DMS79 (cell line): ENCODE measurements around the gene CRELD2.
A peak's percentile ranks its signal among the peaks of the same experiment; 100 is the strongest.

Experiments
- DNase-seq: peaks from one replicate; lab custom pipeline; 2025; lab: John Stamatoyannopoulos, UW

Gene CRELD2

DNA sequence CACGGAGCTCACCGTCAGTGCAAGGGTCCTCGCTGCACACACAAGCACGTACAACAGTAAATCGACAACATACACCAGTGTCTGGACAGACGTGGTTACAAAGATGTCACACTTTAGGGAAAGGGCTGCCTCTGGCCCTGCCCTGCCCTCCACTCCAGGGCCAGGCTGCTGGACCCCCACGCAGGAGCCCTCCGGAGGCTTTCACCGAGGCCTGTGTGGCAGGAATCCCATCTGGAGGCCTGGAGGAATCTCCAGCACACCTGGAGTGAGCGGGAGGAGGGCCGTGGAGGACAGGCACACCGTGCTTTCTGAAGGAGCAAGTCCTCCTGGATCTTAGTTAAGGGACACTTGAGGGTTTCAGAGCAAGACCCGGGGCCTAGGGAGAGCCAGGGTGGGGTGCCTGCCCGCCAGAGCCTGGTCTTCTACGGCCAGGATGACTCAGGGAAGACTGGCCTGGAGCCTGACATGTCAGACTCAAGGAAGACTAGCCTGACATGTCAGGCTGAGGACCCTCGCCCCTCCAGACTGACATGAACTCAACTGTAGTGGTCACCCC is 40.0 kb downstream of the CRELD2 start:
- DNase-seq: no peak

DNA sequence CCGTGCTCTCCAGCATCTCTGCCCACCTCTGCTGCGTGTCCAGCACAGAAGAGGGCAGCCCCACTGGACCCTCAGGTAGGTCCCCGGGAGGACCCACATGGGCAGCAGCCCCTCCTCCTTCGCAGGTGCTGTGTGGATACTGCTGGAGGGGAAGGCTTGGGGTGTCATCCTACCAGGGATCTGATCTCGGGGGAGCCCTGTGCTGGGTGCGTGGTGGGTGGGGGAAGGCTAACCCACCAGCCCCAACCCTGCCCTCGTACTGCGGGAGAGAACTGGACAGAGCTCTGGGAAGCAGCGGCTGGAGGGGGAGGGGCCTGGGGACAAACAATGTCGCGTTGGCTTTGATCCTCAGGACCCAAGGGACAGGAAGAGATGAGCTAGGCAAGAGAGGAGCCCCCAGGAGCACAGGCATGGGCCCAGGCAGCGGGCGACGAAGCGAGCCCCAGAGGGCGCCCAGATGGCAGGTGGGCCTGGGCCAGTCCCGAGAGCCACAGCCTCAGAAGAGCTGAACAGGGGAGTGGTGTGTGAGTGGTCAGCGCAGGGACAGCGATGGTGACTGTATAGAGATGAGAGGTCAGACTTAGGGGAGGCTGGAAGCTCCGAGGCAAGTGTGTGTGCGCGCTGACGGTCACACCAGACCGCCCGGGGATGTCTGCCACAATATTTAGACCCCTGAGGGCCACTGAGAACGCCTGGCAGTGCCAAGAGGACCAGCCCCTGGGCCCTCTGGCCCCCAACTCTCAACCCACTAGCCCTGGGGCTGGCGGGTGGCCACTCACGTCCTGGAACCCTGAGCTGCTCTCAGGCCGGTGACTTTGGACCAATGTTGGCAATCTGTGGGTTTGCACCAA is 40.7 kb downstream of the CRELD2 start:
- no peak for DNase-seq

DNA sequence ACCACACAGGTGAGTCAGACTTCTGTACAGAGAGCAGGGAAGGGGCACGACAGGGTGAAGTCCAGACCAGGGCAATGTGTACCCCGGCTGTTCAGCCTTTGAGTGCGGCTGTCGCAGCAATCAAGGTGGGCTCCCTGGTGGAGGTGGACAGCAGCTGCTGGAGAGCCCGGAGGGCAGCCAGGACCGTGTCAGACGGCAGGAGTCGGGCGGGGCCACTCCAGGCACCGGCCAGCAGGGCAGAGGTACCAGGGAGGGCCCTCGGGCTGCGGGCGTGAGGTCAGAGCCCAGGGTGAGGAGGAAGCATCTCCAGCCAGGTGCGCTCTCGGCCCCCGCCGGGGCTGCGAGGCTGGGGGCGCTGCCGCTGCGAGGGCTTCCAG is 41.3 kb downstream of the CRELD2 start:
- no peak for DNase-seq

DNA sequence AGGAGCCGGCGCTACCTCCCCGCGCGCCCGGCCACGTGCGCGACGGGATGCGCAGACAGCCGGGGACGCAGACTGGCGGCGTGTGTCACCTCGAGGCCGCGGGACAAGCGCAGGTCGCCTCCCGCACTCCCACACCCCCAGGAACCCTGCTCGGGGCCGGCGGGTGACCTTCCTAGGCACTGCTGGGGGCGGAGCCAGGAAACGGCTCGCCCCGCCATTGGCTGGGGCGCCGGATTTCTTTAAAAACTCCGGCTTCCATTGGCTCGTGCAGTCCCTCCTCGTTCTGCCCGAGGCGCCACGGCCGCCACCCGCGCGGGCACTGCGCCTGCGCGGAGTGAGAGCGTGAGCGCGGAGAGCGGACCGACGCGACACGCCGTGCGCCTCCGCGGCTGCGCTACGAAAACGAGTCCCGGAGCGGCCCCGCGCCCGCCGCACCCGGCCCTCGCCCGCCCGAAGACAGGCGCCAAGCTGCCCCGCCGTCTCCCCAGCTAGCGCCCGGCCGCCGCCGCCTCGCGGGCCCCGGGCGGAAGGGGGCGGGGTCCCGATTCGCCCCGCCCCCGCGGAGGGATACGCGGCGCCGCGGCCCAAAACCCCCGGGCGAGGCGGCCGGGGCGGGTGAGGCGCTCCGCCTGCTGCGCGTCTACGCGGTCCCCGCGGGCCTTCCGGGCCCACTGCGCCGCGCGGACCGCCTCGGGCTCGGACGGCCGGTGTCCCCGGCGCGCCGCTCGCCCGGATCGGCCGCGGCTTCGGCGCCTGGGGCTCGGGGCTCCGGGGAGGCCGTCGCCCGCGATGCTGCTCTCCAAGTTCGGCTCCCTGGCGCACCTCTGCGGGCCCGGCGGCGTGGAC is 41.9 kb downstream of the CRELD2 start, which contains the start of gene PIM3:
Gene PIM3 (plus strand): TSS at position 614 of the 846 bp plus-strand sequence. CDS start 176 bp downstream, at position 790.
- DNase-seq: peak; percentile 62

DNA sequence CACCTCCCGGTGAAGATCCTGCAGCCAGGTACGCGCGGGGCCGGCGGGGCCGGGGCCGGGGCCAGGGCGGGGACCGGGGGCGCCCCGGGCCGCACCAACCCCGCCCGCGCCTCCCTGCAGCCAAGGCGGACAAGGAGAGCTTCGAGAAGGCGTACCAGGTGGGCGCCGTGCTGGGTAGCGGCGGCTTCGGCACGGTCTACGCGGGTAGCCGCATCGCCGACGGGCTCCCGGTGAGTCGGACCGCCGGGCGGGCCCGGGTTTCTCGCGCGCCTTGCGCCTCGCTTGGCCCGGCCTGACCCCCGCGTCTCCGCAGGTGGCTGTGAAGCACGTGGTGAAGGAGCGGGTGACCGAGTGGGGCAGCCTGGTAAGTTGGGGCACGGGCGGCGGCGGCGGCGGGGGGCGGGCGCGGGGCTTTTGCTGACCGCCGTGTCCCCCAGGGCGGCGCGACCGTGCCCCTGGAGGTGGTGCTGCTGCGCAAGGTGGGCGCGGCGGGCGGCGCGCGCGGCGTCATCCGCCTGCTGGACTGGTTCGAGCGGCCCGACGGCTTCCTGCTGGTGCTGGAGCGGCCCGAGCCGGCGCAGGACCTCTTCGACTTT is 42.7 kb downstream of the CRELD2 start:
- DNase-seq: no peak

DNA sequence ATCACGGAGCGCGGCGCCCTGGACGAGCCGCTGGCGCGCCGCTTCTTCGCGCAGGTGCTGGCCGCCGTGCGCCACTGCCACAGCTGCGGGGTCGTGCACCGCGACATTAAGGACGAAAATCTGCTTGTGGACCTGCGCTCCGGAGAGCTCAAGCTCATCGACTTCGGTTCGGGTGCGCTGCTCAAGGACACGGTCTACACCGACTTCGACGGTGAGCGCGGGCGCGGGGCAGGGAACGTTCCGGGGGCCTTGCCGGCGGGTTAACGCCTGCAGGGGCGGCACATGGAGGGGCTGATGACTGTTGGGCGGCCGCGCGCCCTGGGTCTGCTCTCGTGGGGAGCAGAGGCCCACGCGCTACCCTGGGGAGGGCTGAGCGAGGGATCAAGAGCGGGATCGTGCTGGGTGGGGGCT is 43.2 kb downstream of the CRELD2 start:
- DNase-seq: no peak

DNA sequence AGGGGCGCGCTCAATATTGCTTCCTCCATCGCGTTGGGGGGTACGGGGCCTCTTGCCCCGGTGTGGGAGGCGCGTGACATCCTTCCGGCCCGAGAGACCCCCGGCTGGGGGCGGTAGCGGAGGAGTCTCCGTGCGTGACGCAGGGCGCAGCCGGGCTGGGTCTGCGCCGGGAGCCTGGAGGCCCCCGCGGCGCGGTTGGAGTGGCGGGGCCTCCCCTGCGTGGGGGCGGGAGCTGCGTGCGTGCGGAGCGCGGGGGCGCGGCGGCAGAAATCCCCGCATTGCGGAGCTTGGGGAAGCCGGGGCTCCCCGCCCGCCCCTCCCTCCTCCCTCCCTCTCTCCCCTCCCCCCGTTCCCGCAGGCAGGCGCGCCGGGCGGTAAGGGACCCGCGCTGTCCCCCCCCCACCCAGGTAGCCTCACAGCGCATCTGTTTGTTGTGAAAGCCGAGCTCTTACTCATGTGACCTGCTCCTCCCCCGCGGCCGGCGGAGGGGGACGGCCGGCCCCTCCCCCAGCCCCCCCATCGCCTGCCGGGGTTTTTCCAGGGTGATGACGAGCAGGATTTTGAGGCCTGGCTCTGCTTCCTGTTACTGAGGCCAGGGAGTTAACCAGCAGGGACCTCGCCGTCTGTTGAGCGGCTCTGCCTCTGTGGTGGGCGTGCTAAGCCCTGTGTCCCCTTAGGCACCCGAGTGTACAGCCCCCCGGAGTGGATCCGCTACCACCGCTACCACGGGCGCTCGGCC is 43.7 kb downstream of the CRELD2 start:
- no peak for DNase-seq

DNA sequence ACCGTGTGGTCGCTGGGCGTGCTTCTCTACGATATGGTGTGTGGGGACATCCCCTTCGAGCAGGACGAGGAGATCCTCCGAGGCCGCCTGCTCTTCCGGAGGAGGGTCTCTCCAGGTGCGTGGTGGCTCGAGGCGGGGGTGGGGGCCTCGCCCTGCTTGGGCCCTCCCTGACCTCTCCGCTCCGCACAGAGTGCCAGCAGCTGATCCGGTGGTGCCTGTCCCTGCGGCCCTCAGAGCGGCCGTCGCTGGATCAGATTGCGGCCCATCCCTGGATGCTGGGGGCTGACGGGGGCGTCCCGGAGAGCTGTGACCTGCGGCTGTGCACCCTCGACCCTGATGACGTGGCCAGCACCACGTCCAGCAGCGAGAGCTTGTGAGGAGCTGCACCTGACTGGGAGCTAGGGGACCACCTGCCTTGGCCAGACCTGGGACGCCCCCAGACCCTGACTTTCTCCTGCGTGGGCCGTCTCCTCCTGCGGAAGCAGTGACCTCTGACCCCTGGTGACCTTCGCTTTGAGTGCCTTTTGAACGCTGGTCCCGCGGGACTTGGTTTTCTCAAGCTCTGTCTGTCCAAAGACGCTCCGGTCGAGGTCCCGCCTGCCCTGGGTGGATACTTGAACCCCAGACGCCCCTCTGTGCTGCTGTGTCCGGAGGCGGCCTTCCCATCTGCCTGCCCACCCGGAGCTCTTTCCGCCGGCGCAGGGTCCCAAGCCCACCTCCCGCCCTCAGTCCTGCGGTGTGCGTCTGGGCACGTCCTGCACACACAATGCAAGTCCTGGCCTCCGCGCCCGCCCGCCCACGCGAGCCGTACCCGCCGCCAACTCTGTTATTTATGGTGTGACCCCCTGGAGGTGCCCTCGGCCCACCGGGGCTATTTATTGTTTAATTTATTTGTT is 44.6 kb downstream of the CRELD2 start:
- no peak for DNase-seq

DNA sequence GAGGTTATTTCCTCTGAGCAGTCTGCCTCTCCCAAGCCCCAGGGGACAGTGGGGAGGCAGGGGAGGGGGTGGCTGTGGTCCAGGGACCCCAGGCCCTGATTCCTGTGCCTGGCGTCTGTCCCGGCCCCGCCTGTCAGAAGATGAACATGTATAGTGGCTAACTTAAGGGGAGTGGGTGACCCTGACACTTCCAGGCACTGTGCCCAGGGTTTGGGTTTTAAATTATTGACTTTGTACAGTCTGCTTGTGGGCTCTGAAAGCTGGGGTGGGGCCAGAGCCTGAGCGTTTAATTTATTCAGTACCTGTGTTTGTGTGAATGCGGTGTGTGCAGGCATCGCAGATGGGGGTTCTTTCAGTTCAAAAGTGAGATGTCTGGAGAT is 45.2 kb downstream of the CRELD2 start:
- DNase-seq: no peak

DNA sequence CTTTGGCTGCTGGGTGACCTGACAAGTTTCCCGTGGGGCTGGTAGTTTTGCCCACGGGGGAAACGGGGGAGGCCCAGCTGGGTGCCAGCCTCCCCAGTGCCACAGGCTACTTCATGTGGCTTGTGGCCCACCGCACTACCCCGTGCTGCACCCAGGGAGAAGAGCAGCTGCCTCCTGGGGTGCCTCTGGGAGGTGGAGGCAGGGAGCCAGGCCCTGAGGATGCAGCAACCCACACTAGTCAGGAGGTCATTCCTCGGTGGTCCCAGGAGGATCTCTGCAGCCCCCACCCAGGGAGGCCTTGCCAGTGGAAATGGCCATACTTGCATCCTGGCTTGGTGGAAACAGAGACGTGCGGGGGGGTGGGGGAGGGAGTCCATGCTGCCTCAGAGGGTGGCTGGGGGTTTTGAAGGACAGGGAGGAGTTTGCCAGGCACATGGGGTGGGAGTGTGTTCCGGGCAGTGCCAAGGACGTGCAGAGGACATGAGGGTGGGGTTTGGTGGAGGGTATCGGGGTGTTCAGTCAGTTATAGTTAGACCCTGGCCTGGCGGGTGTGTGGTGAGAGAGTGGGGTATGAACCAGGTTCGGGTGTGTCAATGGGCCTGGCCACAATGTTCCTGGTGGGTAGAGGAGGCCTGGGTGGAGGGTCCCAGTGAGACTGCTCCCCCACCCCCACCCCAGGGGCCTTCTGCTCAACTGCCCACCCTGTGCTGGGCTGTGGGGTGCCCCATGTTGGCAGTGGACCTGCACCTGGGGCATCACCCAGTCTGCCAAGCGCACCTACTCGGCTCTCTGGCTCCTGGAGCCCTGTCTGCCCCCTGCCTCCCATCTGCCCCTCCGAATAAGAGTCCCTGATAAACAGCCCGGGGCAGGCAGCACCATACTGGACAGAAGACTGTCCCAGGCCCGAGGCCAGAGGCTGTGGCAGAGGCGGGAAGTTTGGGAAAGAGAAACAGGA is 46.0 kb downstream of the CRELD2 start:
- no peak for DNase-seq

DNA sequence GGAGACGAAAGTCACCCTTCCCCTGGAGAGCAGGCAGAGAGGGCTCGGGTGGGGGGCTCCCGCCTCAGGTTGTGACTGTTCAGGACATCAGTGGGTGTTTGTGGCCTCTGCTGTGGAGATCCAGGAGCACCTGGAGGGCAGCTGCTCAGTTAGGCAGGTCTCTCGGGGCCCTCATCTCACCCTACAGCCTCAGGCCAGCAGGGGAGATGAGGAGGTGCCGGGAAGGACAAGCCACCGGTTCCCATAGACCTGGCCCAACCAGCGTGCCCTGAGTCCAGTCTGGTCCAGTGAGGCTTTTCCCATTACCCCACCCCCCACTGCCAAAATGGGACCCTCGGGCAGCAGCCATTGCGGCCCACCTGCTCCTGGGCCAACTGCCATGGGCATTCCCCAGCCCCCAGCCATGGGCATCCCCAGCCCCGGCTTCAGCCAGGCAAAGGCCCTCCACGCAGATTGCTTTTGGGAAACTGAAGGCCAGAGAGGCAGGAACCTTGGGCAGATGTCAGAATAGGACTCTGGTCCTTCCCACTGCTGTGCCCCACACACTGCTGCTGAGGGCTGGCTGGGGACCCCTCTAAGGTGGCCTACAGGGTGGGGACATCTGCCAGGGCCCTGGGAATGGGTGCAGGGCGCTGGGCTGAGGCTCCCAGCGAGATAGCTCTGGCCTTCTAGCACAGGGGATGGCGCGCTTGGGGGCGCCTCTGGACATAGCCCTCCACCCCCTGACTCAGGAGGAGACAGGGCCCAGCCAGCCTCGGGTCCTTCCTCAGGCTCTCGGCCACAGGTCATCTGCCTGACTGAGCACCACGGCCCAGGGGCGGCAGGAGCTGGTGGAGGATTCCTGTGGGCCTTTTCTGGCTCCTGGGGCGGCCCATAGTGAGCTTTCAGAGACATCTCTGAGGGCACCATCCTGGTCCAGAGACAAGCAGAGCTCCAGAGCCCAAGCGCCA is 46.9 kb downstream of the CRELD2 start:
- no peak for DNase-seq

DNA sequence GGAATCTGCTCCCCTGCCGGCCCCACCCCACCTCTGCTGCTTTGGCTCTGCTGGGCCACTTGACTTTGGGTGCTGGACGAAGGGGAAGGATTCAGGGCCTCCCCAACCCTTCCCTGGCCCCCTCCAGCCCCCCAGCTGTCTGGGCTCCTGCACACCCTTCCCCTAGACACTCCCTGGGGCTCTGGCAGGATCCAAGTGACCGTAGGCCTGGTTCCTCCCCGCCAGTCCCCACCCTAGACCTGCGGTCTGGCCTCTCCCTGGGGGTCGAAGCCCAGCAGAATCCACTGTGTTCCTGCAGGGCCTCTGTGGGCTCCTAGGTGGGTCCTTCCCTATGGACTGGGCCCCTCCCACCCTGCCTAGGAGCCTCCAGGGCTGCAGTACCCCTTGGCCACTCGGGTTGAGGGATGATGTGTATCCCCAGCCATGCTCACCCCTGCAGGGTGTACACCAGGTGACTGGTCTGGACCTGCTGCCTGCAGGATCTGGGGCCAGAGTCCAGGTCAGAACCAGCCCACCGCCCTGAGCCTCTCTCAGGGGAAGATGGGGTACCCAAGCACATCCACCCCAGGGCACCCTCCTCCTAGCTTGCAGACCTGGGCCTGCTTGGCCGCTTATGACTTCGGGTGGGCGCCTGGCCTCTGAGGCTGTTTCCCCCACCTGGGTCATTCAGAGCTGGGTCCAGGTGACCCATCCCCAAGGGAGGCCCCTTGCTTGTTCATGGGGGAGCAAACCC is 47.8 kb downstream of the CRELD2 start:
- no peak for DNase-seq

DNA sequence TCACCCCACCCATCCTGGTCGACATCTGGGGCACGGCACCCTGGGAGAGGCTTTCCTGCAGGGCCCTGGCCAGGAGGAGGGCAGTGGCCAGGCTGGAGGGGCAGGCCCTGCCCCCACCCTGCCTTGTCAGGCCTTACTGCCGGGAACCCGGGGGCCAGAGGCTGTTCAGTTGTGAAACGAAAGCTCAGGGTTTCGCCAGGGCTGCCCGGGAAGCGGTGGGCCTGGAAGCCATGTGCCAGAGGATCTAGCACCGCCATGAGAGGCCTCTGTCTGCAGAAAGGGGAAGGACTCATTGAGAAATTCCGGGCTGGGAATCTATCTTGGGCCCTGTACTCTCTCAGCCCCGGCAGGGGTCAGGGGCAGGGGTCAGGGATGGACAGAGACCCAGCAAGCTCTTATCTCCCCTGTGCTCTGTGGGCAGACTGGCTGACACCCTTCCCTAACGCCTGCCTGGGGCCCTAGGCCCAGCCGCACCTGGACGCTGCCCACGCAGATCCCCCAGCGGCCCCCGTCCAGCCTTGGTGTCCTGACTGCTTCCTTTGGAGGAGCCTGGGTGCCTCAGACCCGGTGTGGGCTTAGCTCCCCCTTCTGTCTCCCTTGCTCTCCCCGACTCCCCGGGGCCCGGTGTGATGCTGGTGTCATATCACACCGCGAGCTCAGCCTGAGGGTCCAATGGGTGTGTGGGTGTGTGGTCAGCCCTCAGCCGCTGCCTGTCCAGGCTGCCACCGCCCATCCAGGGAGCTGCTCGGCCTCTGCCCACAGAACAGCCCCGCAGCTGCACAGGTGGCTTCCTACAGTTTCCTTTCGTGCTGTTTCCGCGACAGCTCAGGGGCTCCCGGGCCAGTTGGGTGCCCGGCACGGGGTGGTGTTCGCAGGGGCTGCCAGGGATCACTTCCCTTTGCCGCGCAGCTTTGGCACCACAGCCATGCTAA is 48.6 kb downstream of the CRELD2 start:
- no peak for DNase-seq

DNA sequence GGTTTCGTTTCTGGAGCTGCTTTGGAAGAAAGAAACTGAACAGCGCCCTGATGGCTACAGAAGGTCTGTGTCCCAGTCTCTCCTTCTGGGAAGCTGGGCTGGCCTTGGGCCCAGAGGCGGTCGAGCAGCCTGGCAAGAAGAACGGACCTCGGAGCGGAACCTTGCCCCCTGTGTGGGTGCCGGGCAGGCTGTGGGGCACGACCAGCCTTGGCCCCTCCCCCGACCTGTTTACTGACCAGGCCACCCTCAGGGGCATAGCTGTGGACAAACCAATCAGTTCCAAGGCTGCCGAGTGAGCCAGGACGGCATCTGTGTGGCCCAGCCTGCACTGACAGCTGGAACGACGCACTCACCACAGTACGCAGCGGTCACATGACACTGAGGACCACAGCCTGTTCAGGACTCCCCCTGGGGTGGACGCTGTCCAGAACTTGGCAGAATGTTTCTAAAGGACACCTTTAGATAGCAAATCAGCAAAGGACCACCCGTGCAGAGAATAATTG is 49.3 kb downstream of the CRELD2 start:
- no peak for DNase-seq

DNA sequence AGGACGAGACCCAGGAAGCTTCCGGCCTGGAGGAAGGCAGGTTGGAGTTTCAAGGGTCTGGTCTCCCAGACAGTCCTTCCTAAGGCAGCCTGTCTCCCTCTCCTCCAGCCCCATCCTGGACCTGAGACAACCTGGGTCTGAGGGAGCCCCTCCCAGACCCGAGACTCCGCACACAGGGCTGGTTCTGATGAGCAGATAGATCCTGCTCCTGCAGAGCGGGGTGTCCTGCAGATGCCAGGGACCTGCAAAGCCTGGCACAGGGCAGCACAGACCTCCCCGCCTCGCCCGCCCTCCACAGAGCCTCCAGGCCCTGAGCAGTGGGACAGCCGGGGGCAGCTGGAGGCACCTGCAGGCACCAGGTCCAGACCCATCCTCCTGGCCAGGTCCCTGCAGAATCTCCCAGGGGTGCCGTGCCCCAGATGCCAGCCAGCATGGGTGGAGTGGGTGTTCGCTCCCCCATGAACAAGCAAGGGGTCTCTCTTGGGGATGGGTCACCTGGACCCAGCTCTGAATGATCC is 49.9 kb downstream of the CRELD2 start:
- no peak for DNase-seq
